Gastrocnemius medialis (tissue), 4 donors: ENCODE measurements around the gene CACNA1C. TPM values are rescaled to one million over a fixed set of nuclear protein-coding genes. Genes with fewer than 3 reads are reported as not detected.

Experiments used
- ATAC-seq, 2 donors: fragments of 150-250 bp; one replicate each; pipeline ENCODE4 v1.9.1; 2016
- DNase-seq, 2 donors: peaks; one replicate each; pipeline ENCODE4 v3.0.0-alpha.2; 2019
- H3K27ac ChIP-seq, 4 donors: fragments of 200-600 bp; sonication (generic); 1 replicate in 1 of 4; 2 replicates in 3 of 4; pipeline ENCODE4 v1.5.1; 2016 to 2018; ENCODE audit warnings: mild to moderate bottlenecking in 2 of 4, moderate library complexity in 1 of 4
- H3K27me3 ChIP-seq, 3 donors: fragments of 200-600 bp; sonication (generic) in 2 of 3; 1 replicate in 1 of 3; 2 replicates in 2 of 3; pipeline versions ENCODE4 v1.5.1 to v1.6.0; 2016 to 2019; ENCODE audit warnings: mild to moderate bottlenecking in 1 of 3, moderate library complexity in 1 of 3
- H3K36me3 ChIP-seq, 2 donors: fragments of 200-600 bp; sonication (generic) in 1 of 2; one replicate each; pipeline ENCODE4 v1.5.1; 2017 to 2018
- H3K4me1 ChIP-seq, 2 donors: fragments of 200-600 bp; sonication (generic) in 1 of 2; one replicate each; pipeline ENCODE4 v1.5.1; 2016 to 2017; ENCODE audit warnings: mild to moderate bottlenecking in 2 of 2
- H3K4me3 ChIP-seq, 4 donors: fragments of 200-600 bp; sonication (generic) in 3 of 4; 1 replicate in 1 of 4; 2 replicates in 3 of 4; pipeline ENCODE4 v1.5.1; 2016 to 2019; ENCODE audit warnings: mild to moderate bottlenecking in 2 of 4
- H3K9me3 ChIP-seq, 3 donors: fragments of 200-600 bp; sonication (generic) in 2 of 3; 1 replicate in 1 of 3; 2 replicates in 2 of 3; pipeline ENCODE4 v1.5.1; 2016 to 2019
- CTCF ChIP-seq, 5 experiments: fragments of 450-650 bp in 3 of 5; fragments of 200-600 bp in 2 of 5; sonication (generic) in 2 of 5; IDR thresholded peaks in 4 of 5; conservative IDR thresholded peaks in 1 of 5; 1 replicate in 4 of 5; 2 replicates in 1 of 5; pipeline ENCODE4 v1.5.1; 2016 to 2019; ENCODE audit warnings: antibody characterized with exemption in 5 of 5, mild to moderate bottlenecking in 3 of 5, moderate library complexity in 3 of 5
- POLR2A ChIP-seq, 2 donors: fragments of 450-650 bp; IDR thresholded peaks; one replicate each; pipeline ENCODE4 v1.6.1; 2017; ENCODE audit warnings: antibody characterized with exemption in 2 of 2, mild to moderate bottlenecking in 2 of 2, moderate library complexity in 2 of 2
- in situ Hi-C, 4 donors: fragments of 200-750 bp; cut with MboI; loops; one replicate each; pipeline versions ENCODE4 v1.15.0 to v1.8.0; 2017; ENCODE audit warnings: low sequenced_read_pairs in 4 of 4
- intact Hi-C: fragments of 100-400 bp; cut with DNase I; formaldehyde crosslinking; loops from one replicate; pipeline ENCODE4 v1.15.1; 2023; ENCODE audit warnings: low total_unique reads
- total RNA-seq, 4 donors: library from RNA; depleted of rRNA; stranded (reverse); fragments of >200 nt; gene quantifications; one replicate each; pipeline versions ENCODE4 v1.1.0 to v1.2.3, GENCODE V29; 2016

CACNA1C gene
- total RNA-seq, 4 donors from 2014 or later = 0.80 to 1.8 (median 0.91) TPM

- Histone ChIP-seq H3K9me3 (no peaks in the 10 kb centered on the region), H3K36me3 (no peaks in the 10 kb centered on the region), H3K27ac (no peak overlapping the region), H3K27me3 (peaks cover 0 to 9% (median 2%) of the 10 kb centered on the region in 3 donors), H3K4me3 (no peak overlapping the region), H3K4me1 (peaks cover 11 to 12% of the 10 kb centered on the region in 2 donors)
- TF ChIP-seq POLR2A (IDR thresholded peaks at IDR 0.05) (no peak), CTCF (IDR thresholded peaks at IDR 0.05 in 4 of 5, conservative IDR thresholded peaks at IDR 0.05 in 1 of 5) (no peak)
- DNase-seq (no peak), ATAC-seq (no peak)
- intact Hi-C loops = no loop called here
- in situ Hi-C loops = loop anchor here in 2 of 4 donors (10.0 to 25.0 kb wide), 2 partner anchors 230 to 472 kb away; partner anchors contain the start of genes CACNA1C (in 1 of the 2) and LRTM2 (in 1 of the 2)
Observed at GRCh38 chr12:2284321-2284813, 231.6 kb downstream of the CACNA1C start.

GRCh38 chr12:2284857-2285256, 232.1 kb downstream of the CACNA1C start:
- no peak overlapping the region for H3K27ac ChIP-seq
- ATAC-seq (peak; percentile 51 to 52), DNase-seq (peak in 1 of 2 donors; percentile 48)
- in situ Hi-C loops (loop anchor here in 2 of 4 donors (10.0 to 25.0 kb wide), 2 partner anchors 230 to 473 kb away; partner anchors contain the start of genes CACNA1C (in 1 of the 2) and LRTM2 (in 1 of the 2)), intact Hi-C loops (no loop called here)
- no peaks in the 10 kb centered on the region for H3K36me3 ChIP-seq
- no peaks in the 10 kb centered on the region for H3K9me3 ChIP-seq
- peaks cover 12 to 16% of the 10 kb centered on the region in 2 donors for H3K4me1 ChIP-seq
- peaks cover 0 to 9% (median 2%) of the 10 kb centered on the region in 3 donors for H3K27me3 ChIP-seq
- no peak overlapping the region for H3K4me3 ChIP-seq
- TF ChIP-seq POLR2A (IDR thresholded peaks at IDR 0.05) (no peak), CTCF (IDR thresholded peaks at IDR 0.05 in 4 of 5, conservative IDR thresholded peaks at IDR 0.05 in 1 of 5) (peak in 4 of 5 experiments; percentile 27 to 53 (median 44))

GRCh38 chr12:2285462-2285861, 232.7 kb downstream of the CACNA1C start:
- in situ Hi-C loops = loop anchor here in 2 of 4 donors (10.0 to 25.0 kb wide), 2 partner anchors 231 to 473 kb away; partner anchors contain the start of genes CACNA1C (in 1 of the 2) and LRTM2 (in 1 of the 2)
- intact Hi-C loops = no loop called here
- Histone ChIP-seq H3K36me3 (no peaks in the 10 kb centered on the region), H3K9me3 (no peaks in the 10 kb centered on the region), H3K27ac (peak overlapping the region in 2 of 4 donors; percentile 7 to 50), H3K4me3 (no peak overlapping the region), H3K4me1 (peaks cover 12 to 19% of the 10 kb centered on the region in 2 donors), H3K27me3 (peaks cover 0 to 9% (median 2%) of the 10 kb centered on the region in 3 donors)
- no peak for ATAC-seq
- DNase-seq = no peak
- TF ChIP-seq CTCF (IDR thresholded peaks at IDR 0.05 in 4 of 5, conservative IDR thresholded peaks at IDR 0.05 in 1 of 5) (no peak), POLR2A (IDR thresholded peaks at IDR 0.05) (no peak)

- intact Hi-C loops = no loop called here
- Histone ChIP-seq H3K4me1 (peaks cover 12 to 19% of the 10 kb centered on the region in 2 donors), H3K4me3 (no peak overlapping the region), H3K36me3 (no peaks in the 10 kb centered on the region), H3K27ac (peak overlapping the region; percentile 45 to 67 (median 57)), H3K9me3 (no peaks in the 10 kb centered on the region), H3K27me3 (peaks cover 0 to 9% (median 2%) of the 10 kb centered on the region in 3 donors)
- in situ Hi-C loops = loop anchor here in 2 of 4 donors (10.0 to 25.0 kb wide), 2 partner anchors 231 to 474 kb away; partner anchors contain the start of genes CACNA1C (in 1 of the 2) and LRTM2 (in 1 of the 2)
- no peak for ATAC-seq
- TF ChIP-seq POLR2A (IDR thresholded peaks at IDR 0.05) = no peak
- no peak for TF ChIP-seq CTCF (IDR thresholded peaks at IDR 0.05 in 4 of 5, conservative IDR thresholded peaks at IDR 0.05 in 1 of 5)
- DNase-seq = no peak
Observed at GRCh38 chr12:2286047-2286446, 233.3 kb downstream of the CACNA1C start.
